Heart right ventricle (tissue), 16 donors: ENCODE data around the gene SLC2A6. TPM values are rescaled to one million over a fixed set of nuclear protein-coding genes. Genes with fewer than 3 reads are reported as not detected.
A peak's percentile ranks its signal among the peaks of the same experiment; 100 is the strongest.

Experiments
- ATAC-seq, 8 donors: fragments of 200-7000 bp; cut with Tn5 transposase; one replicate each; pipeline ENCODE4 v1.9.1; 2020; ENCODE audit warnings: mild to moderate bottlenecking in 8 of 8, moderate library complexity in 8 of 8, moderate number of reproducible peaks in 1 of 8
- DNase-seq, 2 donors: peaks; one replicate each; pipeline ENCODE4 v3.0.0-alpha.2; 2020
- H3K27ac ChIP-seq, 10 donors: fragments of 200-600 bp; sonication (generic) in 2 of 10; one replicate each; pipeline versions ENCODE4 v1.5.0 to v1.8.0; 2020 to 2022; ENCODE audit warnings: mild to moderate bottlenecking in 3 of 10
- H3K27me3 ChIP-seq, 7 donors: fragments of 200-600 bp; one replicate each; pipeline ENCODE4 v1.8.0; 2021 to 2022; ENCODE audit warnings: mild to moderate bottlenecking in 2 of 7
- H3K36me3 ChIP-seq, 9 donors: fragments of 200-600 bp; sonication (generic) in 1 of 9; one replicate each; pipeline versions ENCODE4 v1.5.0 to v1.8.0; 2020 to 2022; ENCODE audit warnings: mild to moderate bottlenecking in 2 of 9
- H3K4me1 ChIP-seq, 9 donors: fragments of 200-600 bp; sonication (generic) in 1 of 9; one replicate each; pipeline versions ENCODE4 v1.5.0 to v1.8.0; 2020 to 2022; ENCODE audit warnings: mild to moderate bottlenecking in 4 of 9
- H3K4me3 ChIP-seq, 10 donors: fragments of 200-600 bp; sonication (generic) in 2 of 10; one replicate each; pipeline versions ENCODE4 v1.5.0 to v1.8.0; 2020 to 2022; ENCODE audit warnings: mild to moderate bottlenecking in 7 of 10, moderate library complexity in 2 of 10
- H3K9me3 ChIP-seq, 11 donors: fragments of 200-600 bp in 10 of 11; sonication (generic) in 2 of 11; one replicate each; pipeline versions ENCODE4 v1.5.0 to v1.8.0; 2013 to 2022; ENCODE audit warnings: mild to moderate bottlenecking in 2 of 11, control low read depth in 1 of 11, moderate library complexity in 1 of 11
- WGBS, 2 donors: extraction: QIAGEN DNeasy Blood & Tissue Kit; methylation state at CpG; one replicate each; pipeline ENCODE4 v1.1.7; 2013; ENCODE audit warnings: inconsistent platforms in 1 of 2; 5-methylcytosine and 5-hydroxymethylcytosine counted together
- intact Hi-C, 10 donors: fragments of 100-400 bp; cut with DNase I; formaldehyde crosslinking; loops; one replicate each; pipeline versions ENCODE4 v1.11.1 to v1.14.2; 2022
- polyA plus RNA-seq, 2 donors: library from polyadenylated mRNA; stranded (reverse); fragments of 200-250 nt; gene quantifications; one replicate each; pipeline ENCODE4 v1.2.3, GENCODE V29; 2013
- total RNA-seq, 10 donors: library from RNA; stranded (reverse); fragmentation: NEBNext Ultra II Directional in 3 of 10; extraction: Animal tissue kit (Norgen Biotek cat#: 25700) in 3 of 10; gene quantifications; one replicate each; pipeline versions ENCODE4 v1.2.1 to v1.2.4, GENCODE V29; 2021 to 2023
- TF ChIP-seq, protein P1 (sequence below), 9 donors: fragments of 200-600 bp; sonication (generic) in 2 of 9; IDR thresholded peaks; one replicate each; pipeline versions ENCODE4 v1.5.0 to v1.8.0; 2021 to 2022; ENCODE audit warnings: antibody characterized with exemption in 9 of 9, mild to moderate bottlenecking in 5 of 9, moderate library complexity in 1 of 9
- donor health status: Arrhythmogenic right ventricular cardiomyopathy.
- donor health status: ischemic (EF 13 %, LVEDD 7.1; RV severe dilation, severe dysfunction).
- donor health status: healthy with polysubstance abuse.
- donor health status: DM: no; HTN: yes; CAD: no.
- donor health status: DM: no; HTN: no; CAD: no.
- donor health status: ischemic (EF 25% LVEDD 6.9; RV normal size, moderate dysfunction).
- donor health status: ischemic (EF 25% LVEDD 5.7; RV mildly dilated, moderate dysfunction).
- donor health status: healthy.
- donor health status: DM: yes; HTN: yes; CAD: no.
- donor health status: Ischemic cardiomyopathy.
- donor health status: ischemic (EF 35%, LVEDD 5.7; RV mildly dilated, moderate dysfunction).
- donor health status: nonischemic (EF 11% LVEDD 7.7; RV severe dilation, severe dysfunction).
- donor health status: DM: yes; HTN: yes; CAD: no.
- donor health status: PGD.
- donor health status: ischemic (EF 29% LVEDD 5.4; RV normal size, mild dysfunction).
- donor health status: nonischemic (EF 23%, LVEDD 6.1; RV moderate dilation, normal function).

Gene SLC2A6
- total and polyA plus RNA-seq, 12 donors, result 1.3 to 7.0 (median 2.5) TPM

DNA sequence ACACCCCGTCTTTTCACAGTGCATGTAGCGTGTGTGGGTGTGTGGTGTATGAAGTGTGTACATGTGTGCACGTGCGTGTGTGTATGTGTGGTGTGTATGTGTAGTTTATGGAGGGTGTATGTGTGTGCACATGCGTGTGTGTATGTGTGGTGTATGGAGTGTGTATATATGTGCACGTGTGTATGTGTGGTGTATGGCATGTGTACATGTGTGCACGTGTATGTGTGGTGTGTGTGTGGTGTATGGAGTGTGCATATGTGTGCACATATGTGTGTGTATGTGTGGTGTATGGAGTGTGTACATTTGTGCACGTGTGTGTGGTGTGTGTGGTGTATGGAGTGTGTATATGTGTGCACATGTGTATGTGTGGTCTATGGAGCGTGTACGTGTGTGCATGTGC is 32.7 kb upstream of the SLC2A6 start:
- H3K27ac ChIP-seq, result no peak overlapping the region
- peaks cover 0 to 13% (median 0%) of the 10 kb centered on the region in 7 donors for H3K27me3 ChIP-seq
- TF ChIP-seq, protein P1, sequence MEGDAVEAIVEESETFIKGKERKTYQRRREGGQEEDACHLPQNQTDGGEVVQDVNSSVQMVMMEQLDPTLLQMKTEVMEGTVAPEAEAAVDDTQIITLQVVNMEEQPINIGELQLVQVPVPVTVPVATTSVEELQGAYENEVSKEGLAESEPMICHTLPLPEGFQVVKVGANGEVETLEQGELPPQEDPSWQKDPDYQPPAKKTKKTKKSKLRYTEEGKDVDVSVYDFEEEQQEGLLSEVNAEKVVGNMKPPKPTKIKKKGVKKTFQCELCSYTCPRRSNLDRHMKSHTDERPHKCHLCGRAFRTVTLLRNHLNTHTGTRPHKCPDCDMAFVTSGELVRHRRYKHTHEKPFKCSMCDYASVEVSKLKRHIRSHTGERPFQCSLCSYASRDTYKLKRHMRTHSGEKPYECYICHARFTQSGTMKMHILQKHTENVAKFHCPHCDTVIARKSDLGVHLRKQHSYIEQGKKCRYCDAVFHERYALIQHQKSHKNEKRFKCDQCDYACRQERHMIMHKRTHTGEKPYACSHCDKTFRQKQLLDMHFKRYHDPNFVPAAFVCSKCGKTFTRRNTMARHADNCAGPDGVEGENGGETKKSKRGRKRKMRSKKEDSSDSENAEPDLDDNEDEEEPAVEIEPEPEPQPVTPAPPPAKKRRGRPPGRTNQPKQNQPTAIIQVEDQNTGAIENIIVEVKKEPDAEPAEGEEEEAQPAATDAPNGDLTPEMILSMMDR (IDR thresholded peaks at IDR 0.05), result no peak
- no peaks in the 10 kb centered on the region for H3K36me3 ChIP-seq
- DNase-seq, result no peak
- intact Hi-C loops, result no loop called here
- H3K4me3 ChIP-seq, result no peak overlapping the region
- no peaks in the 10 kb centered on the region for H3K9me3 ChIP-seq
- peaks cover 7 to 43% (median 31%) of the 10 kb centered on the region in 9 donors for H3K4me1 ChIP-seq
- 88 to 89% methylated on average over 10 of the region's 10 CpGs for WGBS, 2 donors
- ATAC-seq, result no peak

DNA sequence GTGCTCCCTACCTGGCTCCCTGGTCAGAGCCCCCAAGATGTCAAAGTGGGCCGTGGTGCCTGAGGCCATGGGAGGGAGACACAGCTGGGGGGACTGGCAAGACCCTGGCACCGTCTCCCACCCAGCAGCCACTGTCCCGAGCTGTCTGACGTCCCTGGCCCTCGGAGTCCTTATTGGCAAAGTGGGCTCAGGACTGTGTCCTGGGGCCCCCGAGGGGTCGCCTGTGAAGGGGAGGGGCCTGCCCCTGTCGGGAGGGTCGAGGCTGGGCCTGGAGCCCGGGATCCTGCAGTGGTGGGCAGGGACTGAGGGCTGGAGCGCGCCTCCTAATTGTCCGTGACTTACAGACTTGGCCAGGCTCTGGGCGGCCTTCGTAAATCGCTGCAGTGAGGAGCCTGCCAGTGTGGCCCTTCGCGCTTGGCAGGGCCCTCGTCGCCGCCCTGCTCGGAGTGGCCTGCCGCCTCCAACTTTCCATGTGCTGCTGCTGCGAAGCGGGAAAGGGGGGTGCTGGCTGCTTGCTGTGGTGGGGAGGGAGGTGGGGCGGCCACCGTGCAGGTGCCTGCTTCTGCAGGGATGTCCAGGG is 32.1 kb upstream of the SLC2A6 start:
- peaks cover 9 to 49% (median 37%) of the 10 kb centered on the region in 9 donors for H3K4me1 ChIP-seq
- TF ChIP-seq, protein P1 (IDR thresholded peaks at IDR 0.05), result no peak
- no peaks in the 10 kb centered on the region for H3K36me3 ChIP-seq
- peaks cover 0 to 7% (median 0%) of the 10 kb centered on the region in 7 donors for H3K27me3 ChIP-seq
- intact Hi-C loops, result no loop called here
- ATAC-seq, result no peak
- H3K9me3 ChIP-seq, result no peaks in the 10 kb centered on the region
- H3K4me3 ChIP-seq, result no peak overlapping the region
- no peak overlapping the region for H3K27ac ChIP-seq
- DNase-seq, result no peak
- WGBS, 2 donors, result 91 to 93% methylated on average over 26 to 27 of the region's 27 CpGs

GRCh38 chr9:133509179-133510083 is 30.5 kb upstream of the SLC2A6 start:
- TF ChIP-seq, protein P1 (IDR thresholded peaks at IDR 0.05), result no peak
- Histone ChIP-seq H3K27ac (peak overlapping the region in 2 of 10 donors; percentile 8 to 20), H3K4me1 (peaks cover 8 to 51% (median 37%) of the 10 kb centered on the region in 9 donors), H3K4me3 (no peak overlapping the region), H3K9me3 (no peaks in the 10 kb centered on the region), H3K36me3 (no peaks in the 10 kb centered on the region), H3K27me3 (no peaks in the 10 kb centered on the region)
- WGBS, 2 donors, result 17 to 21% methylated on average over 26 of the region's 26 CpGs
- no peak for ATAC-seq
- intact Hi-C loops, result no loop called here
- DNase-seq, result peak in 1 of 2 donors; percentile 13

- H3K4me1 ChIP-seq, result peaks cover 7 to 41% (median 32%) of the 10 kb centered on the region in 9 donors
- DNase-seq (no peak), ATAC-seq (no peak)
- intact Hi-C loops, result no loop called here
- H3K4me3 ChIP-seq, result no peak overlapping the region
- TF ChIP-seq, protein P1 (IDR thresholded peaks at IDR 0.05), result no peak
- peaks cover 0 to 2% (median 0%) of the 10 kb centered on the region in 11 donors for H3K9me3 ChIP-seq
- WGBS, 2 donors, result 90 to 94% methylated on average over 8 of the region's 8 CpGs
- H3K27me3 ChIP-seq, result no peaks in the 10 kb centered on the region
- no peaks in the 10 kb centered on the region for H3K36me3 ChIP-seq
- H3K27ac ChIP-seq, result no peak overlapping the region
Measured at GRCh38 chr9:133508046-133508445, 29.1 kb upstream of the SLC2A6 start.
